Adrenal gland (tissue), 12 donors: ENCODE data around the gene TMEM107. TPM values are rescaled to one million over a fixed set of nuclear protein-coding genes. Genes with fewer than 3 reads are reported as not detected.
A peak's percentile ranks its signal among the peaks of the same experiment; 100 is the strongest.
"Not testable (repeated sequence)": the region's sequence is repeated elsewhere in the genome, so short reads cannot be mapped to it uniquely, and the experiment has no call there.

Experiments
- DNase-seq, 7 donors: peaks; one replicate each; pipeline ENCODE4 v3.0.0-alpha.2; 2019 to 2020
- H3K27ac ChIP-seq, 5 donors: fragments of 200-600 bp; sonication (generic) in 4 of 5; 1 replicate in 3 of 5; 2 replicates in 2 of 5; pipeline versions ENCODE4 v1.5.1 to v1.8.0; 2016 to 2020; ENCODE audit warnings: mild to moderate bottlenecking in 1 of 5
- H3K27me3 ChIP-seq: fragments of 200-600 bp; 2 replicates; pipeline ENCODE4 v1.8.0; 2021
- H3K36me3 ChIP-seq, 2 donors: fragments of 200-600 bp; replicated peaks in 1 of 2; 1 replicate in 1 of 2; 2 replicates in 1 of 2; pipeline versions ENCODE4 v1.5.1 to v1.8.0; 2018 to 2022
- H3K4me1 ChIP-seq, 2 donors: fragments of 200-600 bp; replicated peaks in 1 of 2; 1 replicate in 1 of 2; 2 replicates in 1 of 2; pipeline versions ENCODE4 v1.5.1 to v1.8.0; 2018 to 2021
- H3K4me3 ChIP-seq, 4 donors: fragments of 200-600 bp; sonication (generic) in 3 of 4; one replicate each; pipeline ENCODE4 v1.5.1; 2016 to 2018
- H3K9me3 ChIP-seq, 3 donors: fragments of 200-600 bp; sonication (generic) in 1 of 3; replicated peaks in 1 of 3; 1 replicate in 2 of 3; 2 replicates in 1 of 3; pipeline versions ENCODE4 v1.5.1 to v1.8.0; 2016 to 2021
- CTCF ChIP-seq, 6 experiments: fragments of 450-650 bp in 4 of 6; fragments of 200-600 bp in 2 of 6; sonication (generic) in 1 of 6; IDR thresholded peaks; 1 replicate in 5 of 6; 2 replicates in 1 of 6; pipeline versions ENCODE4 v1.5.1 to v1.8.0; 2016 to 2021; ENCODE audit warnings: antibody characterized with exemption in 6 of 6, mild to moderate bottlenecking in 2 of 6, moderate library complexity in 1 of 6
- POLR2A ChIP-seq, 2 donors: fragments of 450-650 bp; IDR thresholded peaks; one replicate each; pipeline ENCODE4 v1.6.1; 2017; ENCODE audit warnings: antibody characterized with exemption in 2 of 2, mild to moderate bottlenecking in 2 of 2, moderate library complexity in 1 of 2
- WGBS, 4 donors: extraction: QIAGEN DNeasy Blood & Tissue Kit in 2 of 4; methylation state at CpG; one replicate each; pipeline versions ENCODE4 v1.1.5 to v1.1.7; 2013 to 2017; 5-methylcytosine and 5-hydroxymethylcytosine counted together
- intact Hi-C, 2 donors: fragments of 100-400 bp; cut with DNase I; formaldehyde crosslinking; loops; one replicate each; pipeline versions ENCODE4 v1.14.1 to v1.15.0; 2022 to 2023
- polyA plus RNA-seq, 3 donors: library from polyadenylated mRNA; stranded (reverse); fragments of 200-250 nt in 2 of 3; fragments of 350-450 nt in 1 of 3; fragmentation: Illumina TruSeq in 1 of 3; extraction: RNeasy Lipid Tissue Mini Kit (QIAGEN cat#74804) in 1 of 3; gene quantifications; one replicate each; pipeline ENCODE4 v1.2.3, GENCODE V29; 2013 to 2014
- total RNA-seq, 9 donors: library from RNA; depleted of rRNA in 4 of 9; stranded (reverse); fragments of >200 nt in 4 of 9; fragments of 120-200 nt in 1 of 9; fragmentation: NEBNext Ultra II Directional in 1 of 9; extraction: Animal tissue kit (Norgen Biotek cat#: 25700) in 1 of 9; gene quantifications; one replicate each; pipeline versions ENCODE4 v1.1.0 to v1.2.4, GENCODE V29; 2013 to 2023
- donor health status: healthy with polysubstance abuse.
- donor health status: Bipolar disorder and iron deficiency.
- donor health status: DM: yes; HTN: yes; CAD: no.
- donor health status: DM: no; HTN: no; CAD: no.
- donor health status: DM: no; HTN: no; CAD: no.
- donor health status: DM: yes; HTN: yes; CAD: no.

Gene TMEM107
- total and polyA plus RNA-seq, 12 donors, result 6.2 to 33.6 (median 18.4) TPM

- peak; percentile 80 to 96 (median 89) for DNase-seq
- Histone ChIP-seq H3K36me3 (no peaks in the 10 kb centered on the region), H3K4me1 (peaks cover 9 to 38% of the 10 kb centered on the region in 2 donors), H3K4me3 (peak overlapping the region in 2 of 4 donors; percentile 31 to 47), H3K27me3 (no peaks in the 10 kb centered on the region), H3K27ac (peak overlapping the region; percentile 87 to 99 (median 92)), H3K9me3 (no peaks in the 10 kb centered on the region)
- intact Hi-C loops, result no loop called here
- TF ChIP-seq CTCF (IDR thresholded peaks at IDR 0.05) (peak in 2 of 6 experiments; percentile 24 to 27), POLR2A (IDR thresholded peaks at IDR 0.05) (peak; percentile 100)
- 0 to 1% (median 0%) methylated on average over 23 of the region's 23 CpGs for WGBS, 4 donors
Measured at GRCh38 chr17:8173056-8173870, 2.9 kb downstream of the TMEM107 start.

- DNase-seq, intact Hi-C loops, H3K27ac ChIP-seq, H3K36me3 ChIP-seq, H3K27me3 ChIP-seq, H3K4me3 ChIP-seq, H3K9me3 ChIP-seq: not testable (repeated sequence)
- 91 to 93% (median 93%) methylated on average over 19 of the region's 19 CpGs for WGBS, 4 donors
- peaks cover under 1 to 21% of the 10 kb centered on the region in 2 donors for H3K4me1 ChIP-seq
Measured at GRCh38 chr17:8170186-8170585, 6.0 kb downstream of the TMEM107 start.

GRCh38 chr17:8167526-8167925 lies 8.7 kb downstream of the TMEM107 start:
- H3K27ac ChIP-seq, result no peak overlapping the region
- intact Hi-C loops, result no loop called here
- 87 to 94% (median 89%) methylated on average over 3 of the region's 3 CpGs for WGBS, 4 donors

GRCh38 chr17:8166731-8167130 lies 9.4 kb downstream of the TMEM107 start:
- 90 to 98% (median 93%) methylated on average over 6 of the region's 6 CpGs for WGBS, 4 donors
- Histone ChIP-seq H3K27ac (peak overlapping the region in 3 of 5 donors; percentile 72 to 88 (median 76)), H3K9me3 (no peaks in the 10 kb centered on the region), H3K27me3 (no peaks in the 10 kb centered on the region), H3K4me3 (no peak overlapping the region), H3K4me1 (peaks cover 24 to 25% of the 10 kb centered on the region in 2 donors), H3K36me3 (no peaks in the 10 kb centered on the region)
- TF ChIP-seq POLR2A (IDR thresholded peaks at IDR 0.05) (no peak), CTCF (IDR thresholded peaks at IDR 0.05) (no peak)
- intact Hi-C loops, result no loop called here
- DNase-seq, result no peak

More at GRCh38 chr17:8167526-8167925, 8.7 kb downstream of the TMEM107 start:
- H3K27me3 ChIP-seq, result no peaks in the 10 kb centered on the region
- H3K36me3 ChIP-seq, result no peaks in the 10 kb centered on the region
- no peak for TF ChIP-seq POLR2A (IDR thresholded peaks at IDR 0.05)
- TF ChIP-seq CTCF (IDR thresholded peaks at IDR 0.05), result no peak
- H3K4me1 ChIP-seq, result peaks cover 20 to 24% of the 10 kb centered on the region in 2 donors
- no peak for DNase-seq
- no peaks in the 10 kb centered on the region for H3K9me3 ChIP-seq
- no peak overlapping the region for H3K4me3 ChIP-seq

- TF ChIP-seq POLR2A (IDR thresholded peaks at IDR 0.05) (no peak), CTCF (IDR thresholded peaks at IDR 0.05) (no peak)
- H3K4me1 ChIP-seq, result peaks cover 31 to 37% of the 10 kb centered on the region in 2 donors
- H3K9me3 ChIP-seq, result no peaks in the 10 kb centered on the region
- peaks cover 0 to 14% of the 10 kb centered on the region in 2 donors for H3K36me3 ChIP-seq
- no peak overlapping the region for H3K4me3 ChIP-seq
- H3K27me3 ChIP-seq, result no peaks in the 10 kb centered on the region
- WGBS, 4 donors, result 46 to 56% (median 48%) methylated on average over 6 of the region's 6 CpGs
- DNase-seq, result no peak
- peak overlapping the region; percentile 94 to 100 (median 99) for H3K27ac ChIP-seq
- intact Hi-C loops, result no loop called here
Measured at GRCh38 chr17:8164815-8165131, 11.4 kb downstream of the TMEM107 start.
